NCI-H1092 treated with DMSO at 0.1 percent for 48 hours (cell line): Measurements from ENCODE around the gene SLF1.
A peak's percentile ranks its signal among the peaks of the same experiment; 100 is the strongest.

Experiments
- DNase-seq: peaks from one replicate; lab custom pipeline; 2025; lab: John Stamatoyannopoulos, UW

SLF1 gene

GRCh38 chr5:94661086-94661485 is 42.6 kb downstream of the SLF1 start:
- no peak for DNase-seq

- no peak for DNase-seq
Measured at GRCh38 chr5:94667937-94668336, 49.5 kb downstream of the SLF1 start.

DNA sequence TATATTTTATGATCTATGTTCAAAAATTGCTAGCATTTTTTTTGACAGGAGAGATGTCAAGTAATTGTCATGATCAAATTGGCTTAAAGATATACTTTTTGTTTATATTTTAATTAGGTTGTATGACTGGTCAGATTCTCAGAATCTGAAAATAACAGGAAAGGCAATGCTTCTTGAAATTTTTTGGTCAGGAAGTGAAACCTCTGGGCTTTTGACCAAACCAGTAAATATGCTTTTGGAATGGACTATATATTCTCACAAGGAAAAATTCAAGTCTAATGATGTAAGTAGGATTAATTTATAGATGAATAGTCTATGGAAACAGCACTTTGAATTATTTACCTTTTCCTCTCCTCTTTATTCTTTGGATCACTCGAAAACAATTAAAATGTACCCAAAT is 52.3 kb downstream of the SLF1 start:
- DNase-seq, result no peak

- no peak for DNase-seq
Measured at GRCh38 chr5:94672746-94673145, 54.3 kb downstream of the SLF1 start.

- no peak for DNase-seq
Measured at GRCh38 chr5:94674490-94675382, 56.3 kb downstream of the SLF1 start.

GRCh38 chr5:94675965-94676618 is 57.6 kb downstream of the SLF1 start:
- DNase-seq, result no peak

GRCh38 chr5:94682814-94683520 is 64.5 kb downstream of the SLF1 start:
- DNase-seq, result no peak

- peak; percentile 2 for DNase-seq
Measured at GRCh38 chr5:94689908-94690307, 71.4 kb downstream of the SLF1 start.

GRCh38 chr5:94690778-94691177 is 72.3 kb downstream of the SLF1 start:
- peak; percentile 56 for DNase-seq

DNA sequence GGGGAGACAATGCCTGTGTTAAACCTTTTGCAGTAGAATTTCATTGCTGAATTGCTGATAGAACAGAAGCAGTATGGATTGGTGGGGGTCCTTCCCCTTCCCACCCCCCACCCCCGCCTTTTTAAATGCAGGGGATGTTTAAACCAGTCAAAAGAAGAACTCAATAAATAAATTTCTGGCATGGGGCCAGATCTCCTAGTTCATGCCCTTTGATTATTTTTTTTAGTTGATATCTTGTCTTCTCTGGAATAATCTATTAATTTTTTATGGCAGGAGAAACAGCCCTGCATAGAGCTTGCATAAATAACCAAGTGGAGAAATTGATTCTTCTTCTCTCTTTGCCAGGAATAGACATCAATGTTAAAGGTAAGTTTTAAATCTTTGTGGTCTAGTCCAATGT is 72.8 kb downstream of the SLF1 start:
- DNase-seq, result peak; percentile 48

DNA sequence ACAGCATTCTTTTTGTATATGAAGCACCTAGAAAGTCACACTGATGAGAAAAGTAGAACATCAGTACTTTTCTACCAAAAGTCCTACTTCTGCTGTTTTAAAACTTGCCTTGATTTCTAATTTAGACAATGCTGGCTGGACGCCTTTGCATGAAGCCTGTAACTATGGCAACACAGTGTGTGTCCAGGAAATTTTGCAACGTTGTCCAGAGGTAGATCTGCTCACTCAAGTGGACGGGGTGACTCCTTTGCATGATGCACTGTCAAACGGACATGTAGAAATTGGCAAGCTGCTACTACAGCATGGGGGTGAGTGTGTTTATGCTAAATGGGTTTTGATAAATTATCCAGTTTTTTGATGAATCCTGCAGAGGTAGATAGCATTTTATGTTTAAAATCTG is 73.5 kb downstream of the SLF1 start:
- DNase-seq, result peak; percentile 71

DNA sequence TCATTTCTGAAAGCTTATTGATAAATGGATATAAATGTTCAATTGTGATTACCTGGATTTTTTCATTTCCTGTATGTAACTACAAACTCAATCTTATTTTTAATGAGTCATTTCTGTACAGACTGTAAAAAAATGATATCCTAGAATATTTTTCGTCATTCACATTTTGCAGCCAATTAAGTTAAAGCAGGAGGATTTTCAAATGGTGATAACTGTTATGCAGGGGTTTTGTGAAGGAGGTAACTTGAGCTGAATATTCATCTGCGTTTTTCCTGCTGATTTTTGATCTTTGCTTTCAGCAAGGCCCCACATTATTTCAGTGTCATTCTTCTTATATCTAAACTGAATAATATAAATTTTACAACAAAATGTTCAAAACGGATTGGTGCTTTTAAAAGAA is 74.1 kb downstream of the SLF1 start:
- peak; percentile 44 for DNase-seq

DNA sequence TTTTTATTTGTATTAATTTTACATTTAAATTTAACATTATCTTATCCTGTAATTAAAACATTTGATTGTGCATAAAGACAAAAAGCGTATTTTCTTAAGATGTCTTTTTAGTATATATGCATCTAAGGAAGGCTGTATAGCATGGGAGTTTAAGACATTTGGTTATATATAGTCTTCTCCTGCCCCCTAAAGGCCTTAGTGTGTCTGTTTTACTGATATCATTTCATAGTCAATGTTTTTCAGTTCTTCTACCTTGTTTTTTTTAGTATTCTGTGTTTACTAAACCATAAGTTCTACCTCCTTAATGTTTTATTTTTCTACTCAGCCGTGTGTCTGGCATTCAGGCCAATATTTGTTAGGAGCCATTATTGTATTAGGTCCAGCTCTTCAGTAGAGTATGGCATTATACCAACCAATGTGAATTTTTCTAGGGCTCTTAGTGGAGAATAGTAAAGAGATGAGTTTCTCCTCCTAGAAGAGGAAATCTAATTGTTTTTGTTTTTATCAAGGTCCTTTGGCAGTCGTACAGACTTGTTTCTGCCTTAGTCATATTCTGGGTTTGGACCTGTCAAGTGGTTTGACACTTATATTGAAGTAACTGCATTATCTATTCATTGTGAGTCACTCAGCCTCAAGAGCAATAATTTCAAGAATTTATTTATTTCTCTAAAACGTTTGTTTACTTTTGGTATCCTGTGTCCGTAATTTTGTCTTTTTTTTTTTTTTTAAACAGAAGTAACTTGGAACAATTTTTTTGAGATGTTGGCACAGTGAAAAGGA is 74.8 kb downstream of the SLF1 start:
- DNase-seq, result peak; percentile 51

- no peak for DNase-seq
Measured at GRCh38 chr5:94693845-94694370, 75.4 kb downstream of the SLF1 start.

DNA sequence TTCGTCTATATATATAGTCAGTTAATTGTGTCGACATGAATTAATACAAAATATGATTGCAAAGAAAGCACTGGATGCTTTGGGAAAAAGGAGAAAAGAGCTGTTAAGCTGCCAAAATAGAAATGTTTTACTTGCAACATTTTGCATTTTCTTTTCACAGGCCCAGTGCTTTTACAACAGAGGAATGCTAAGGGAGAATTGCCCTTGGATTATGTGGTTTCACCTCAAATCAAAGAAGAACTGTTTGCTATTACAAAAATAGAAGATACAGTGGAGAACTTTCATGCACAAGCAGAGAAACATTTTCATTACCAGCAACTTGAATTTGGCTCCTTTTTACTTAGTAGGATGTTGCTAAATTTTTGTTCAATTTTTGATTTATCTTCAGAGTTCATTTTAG is 76.2 kb downstream of the SLF1 start:
- no peak for DNase-seq

- no peak for DNase-seq
Measured at GRCh38 chr5:94698197-94698596, 79.7 kb downstream of the SLF1 start.

GRCh38 chr5:94699562-94699961 is 81.1 kb downstream of the SLF1 start:
- no peak for DNase-seq

DNA sequence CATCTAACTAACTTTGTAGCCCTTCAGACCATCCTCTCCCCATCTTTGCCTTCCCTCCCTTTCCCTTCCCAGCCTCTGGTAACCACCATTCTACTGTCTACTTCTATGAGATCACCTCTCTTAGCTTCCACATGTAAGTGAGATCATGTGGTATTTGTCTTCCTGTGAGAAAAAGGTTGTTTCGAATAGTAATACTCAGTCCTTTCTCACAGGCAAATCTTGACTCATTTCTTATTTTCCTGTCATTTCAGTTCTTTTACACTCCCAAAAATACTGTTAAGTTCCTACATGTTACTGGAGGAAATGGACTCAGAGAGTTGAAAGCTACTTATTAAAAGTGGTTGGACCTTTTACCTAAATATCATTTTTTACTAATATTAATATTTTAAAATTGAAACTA is 82.1 kb downstream of the SLF1 start:
- DNase-seq, result no peak

- DNase-seq, result no peak
Measured at GRCh38 chr5:94702729-94703128, 84.3 kb downstream of the SLF1 start.

DNA sequence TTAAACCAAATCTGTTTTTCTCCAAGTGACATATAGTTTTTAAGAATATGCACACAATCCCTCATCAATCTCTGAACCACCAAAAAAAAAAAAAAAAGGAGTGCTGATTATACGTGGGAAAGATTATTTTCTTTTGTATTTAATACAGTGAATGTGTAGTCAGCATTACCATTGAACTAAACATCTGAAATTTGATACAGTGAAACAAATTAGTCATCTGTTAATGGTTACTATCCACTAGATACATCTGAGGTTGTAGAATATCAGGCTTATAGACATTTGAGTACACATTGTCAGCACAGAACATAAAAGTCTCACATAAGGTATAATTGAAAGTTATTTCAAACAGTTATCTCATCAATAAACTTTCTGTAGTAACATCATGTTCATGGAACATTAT is 87.0 kb downstream of the SLF1 start:
- no peak for DNase-seq

DNA sequence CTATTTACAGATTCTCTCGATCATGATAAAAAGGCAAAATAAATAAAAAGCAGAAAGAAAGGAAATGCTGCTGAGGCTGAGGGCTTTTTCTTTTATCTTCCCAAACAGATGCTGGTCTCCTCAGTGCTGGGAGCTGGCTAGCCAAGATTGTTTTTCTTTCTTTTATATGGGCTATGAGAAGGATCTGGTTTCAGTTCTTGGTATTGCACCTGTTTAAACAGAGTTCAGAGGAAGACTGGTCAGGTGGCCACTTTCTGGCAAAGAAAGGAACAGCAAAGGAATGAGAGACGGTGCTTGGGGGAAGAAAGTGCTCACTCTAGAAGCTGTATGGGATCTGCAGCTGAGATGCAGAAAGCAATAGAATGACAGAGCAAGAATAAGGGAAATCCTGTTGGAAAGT is 88.9 kb downstream of the SLF1 start:
- DNase-seq, result peak; percentile 5

GRCh38 chr5:94709277-94709676 is 90.8 kb downstream of the SLF1 start:
- no peak for DNase-seq
